A673 (cell line): ENCODE measurements around the gene BCL6.

Source experiments
- CTCF ChIP-seq: fragments of 300-800, 200-600 bp; sonication (generic); conservative IDR thresholded peaks from 2 replicates; pipeline ENCODE4 v1.5.1; 2017; ENCODE audit warnings: low read depth, mild to moderate bottlenecking, antibody characterized with exemption, low read length, moderate library complexity, mixed read lengths
- EZH2 ChIP-seq: fragments of 200-600 bp; sonication (generic); IDR thresholded peaks from 2 replicates; pipeline ENCODE4 v1.6.1; 2017; ENCODE audit warnings: borderline replicate concordance, low read depth, mild to moderate bottlenecking, mixed read lengths, antibody characterized with exemption, low read length; ENCODE audit not compliant: poor library complexity, severe bottlenecking

GRCh38 chr3:187781001-187781400, 35.7 kb upstream of the BCL6 start:
- no peak for TF ChIP-seq CTCF
- no peak for TF ChIP-seq EZH2
